ENCODE results near the gene PCGF1.

PCGF1 gene

DNA sequence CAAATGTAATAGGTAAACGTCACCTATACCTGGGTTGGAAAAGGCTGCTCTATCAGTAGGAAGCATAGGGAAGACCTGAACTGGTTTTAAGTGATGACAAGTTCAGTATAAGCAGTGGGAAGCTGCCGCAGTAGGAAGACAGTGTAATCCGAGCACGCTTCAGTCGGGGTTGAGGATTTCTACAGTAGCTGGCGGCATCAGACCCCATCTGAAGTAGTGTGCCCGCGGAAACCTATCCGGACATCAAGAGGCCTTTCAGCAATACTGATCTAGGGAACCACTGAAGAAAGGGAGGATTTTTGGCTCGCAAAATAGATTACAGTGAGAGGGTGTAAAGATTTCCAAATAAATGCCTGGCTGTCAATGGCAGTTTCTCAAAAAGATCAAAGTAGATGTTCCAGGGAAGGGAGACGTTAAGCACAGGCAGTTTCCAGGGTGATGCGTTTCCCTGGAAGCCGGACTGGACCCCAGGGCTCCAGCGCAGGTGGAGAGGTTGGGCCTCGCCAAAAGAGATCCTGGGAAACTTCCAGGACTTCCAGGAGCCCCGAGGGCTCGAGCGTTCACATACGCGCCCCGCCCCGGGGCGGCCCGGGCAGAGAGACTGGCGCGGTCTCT lies 40.9 kb upstream of the PCGF1 start:
- H3K27ac Mint-ChIP-seq: peak overlapping the region; percentile 4
- H3K4me3 Mint-ChIP-seq: peak overlapping the region; percentile 78
- H3K9me3 Mint-ChIP-seq: no peaks in the 10 kb centered on the region
- no peaks in the 10 kb centered on the region for H3K36me3 Mint-ChIP-seq (ENCODE audit: low read depth)
- H3K4me1 Mint-ChIP-seq (ENCODE audit: low read depth): peaks cover 15% of the 10 kb centered on the region
- peaks cover 46% of the 10 kb centered on the region for H3K27me3 Mint-ChIP-seq (ENCODE audit: low read depth)

DNA sequence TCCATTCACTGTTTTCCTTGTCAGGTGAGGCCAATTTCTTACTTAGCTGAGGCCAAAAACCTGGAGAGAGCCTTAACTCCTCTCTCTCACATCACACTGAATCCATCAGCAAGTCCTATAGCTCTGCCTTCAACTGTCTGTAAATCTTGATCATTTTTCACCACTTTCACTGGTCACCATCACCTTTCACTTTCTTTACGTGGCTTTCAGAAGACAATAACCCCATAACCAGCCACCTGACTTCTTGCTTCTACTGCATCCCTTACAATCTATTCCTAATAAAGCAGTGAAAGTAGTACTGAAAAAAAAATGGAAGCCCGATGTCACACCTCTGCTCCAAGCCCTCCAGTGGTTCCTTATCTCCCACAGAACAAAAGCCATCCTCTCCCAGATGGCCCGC lies 38.5 kb upstream of the PCGF1 start:
- Mint-ChIP-seq H3K27ac (no peak overlapping the region), H3K27me3 (ENCODE audit: low read depth) (peaks cover 51% of the 10 kb centered on the region), H3K36me3 (ENCODE audit: low read depth) (peaks cover 1% of the 10 kb centered on the region), H3K4me3 (no peak overlapping the region), H3K4me1 (ENCODE audit: low read depth) (peaks cover 12% of the 10 kb centered on the region), H3K9me3 (no peaks in the 10 kb centered on the region)

DNA sequence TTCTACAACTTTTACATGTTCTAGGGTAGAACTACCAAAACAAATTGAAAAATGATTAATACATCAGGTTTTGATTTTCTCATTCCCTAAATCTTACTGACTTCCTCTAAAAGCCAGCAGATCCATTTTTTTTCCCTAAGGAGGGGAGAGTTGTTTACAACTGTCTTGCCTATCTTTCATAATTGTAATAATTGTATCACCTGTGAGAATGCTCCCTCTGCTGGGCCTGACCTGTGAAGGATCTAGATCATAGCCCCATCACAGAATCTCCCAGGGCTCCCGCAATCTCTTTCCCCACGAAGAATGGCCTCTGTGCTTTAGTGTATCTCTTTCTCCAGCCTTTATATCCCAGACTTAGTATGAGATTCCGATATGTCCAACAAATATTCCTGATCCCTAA lies 37.1 kb upstream of the PCGF1 start:
- peaks cover 1% of the 10 kb centered on the region for H3K36me3 Mint-ChIP-seq (ENCODE audit: low read depth)
- H3K27ac Mint-ChIP-seq: no peak overlapping the region
- no peaks in the 10 kb centered on the region for H3K9me3 Mint-ChIP-seq
- peaks cover 12% of the 10 kb centered on the region for H3K4me1 Mint-ChIP-seq (ENCODE audit: low read depth)
- H3K27me3 Mint-ChIP-seq (ENCODE audit: low read depth): peaks cover 42% of the 10 kb centered on the region
- H3K4me3 Mint-ChIP-seq: no peak overlapping the region

DNA sequence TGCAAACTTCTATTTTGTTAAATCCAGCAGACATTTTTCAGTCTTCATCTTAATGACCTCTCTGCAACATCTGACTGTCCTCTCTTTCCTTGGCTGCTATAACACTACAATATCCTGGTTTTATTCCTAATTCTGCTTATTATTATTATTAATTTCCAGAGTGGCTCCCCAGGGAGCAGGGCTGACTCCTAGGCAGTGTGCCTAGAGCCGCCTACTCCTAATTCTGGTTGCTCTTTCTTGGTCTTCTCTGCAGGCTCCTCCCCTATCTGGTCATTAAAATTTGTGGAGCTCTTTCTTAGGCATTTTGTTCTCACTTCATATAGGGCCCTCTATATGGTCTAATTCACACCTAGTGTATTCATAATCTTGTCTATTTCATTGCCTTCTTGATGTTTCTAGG lies 35.5 kb upstream of the PCGF1 start:
- no peaks in the 10 kb centered on the region for H3K9me3 Mint-ChIP-seq
- H3K27me3 Mint-ChIP-seq (ENCODE audit: low read depth): peaks cover 38% of the 10 kb centered on the region
- peaks cover 15% of the 10 kb centered on the region for H3K4me1 Mint-ChIP-seq (ENCODE audit: low read depth)
- no peak overlapping the region for H3K27ac Mint-ChIP-seq
- peaks cover 1% of the 10 kb centered on the region for H3K36me3 Mint-ChIP-seq (ENCODE audit: low read depth)
- no peak overlapping the region for H3K4me3 Mint-ChIP-seq

DNA sequence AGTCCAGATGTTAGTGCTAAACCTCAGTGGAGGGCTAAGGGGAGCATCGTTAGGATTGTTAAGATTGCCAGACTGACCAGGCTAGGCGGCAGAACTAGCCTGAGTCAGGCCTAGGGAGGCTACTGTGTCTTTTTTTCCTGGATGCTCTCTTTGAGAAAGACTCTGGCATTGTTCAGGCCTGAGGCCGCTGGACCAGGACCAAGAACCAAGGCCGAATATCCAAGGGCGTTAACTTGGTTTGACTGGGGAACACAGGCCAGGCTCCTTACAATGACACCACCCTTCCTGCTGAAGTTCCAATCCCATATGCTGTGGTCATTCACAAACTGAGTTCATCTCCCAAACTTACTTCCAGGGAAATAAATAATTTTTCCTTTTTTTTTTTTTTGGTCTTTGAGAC lies 32.8 kb upstream of the PCGF1 start:
- Mint-ChIP-seq H3K9me3 (no peaks in the 10 kb centered on the region), H3K27me3 (ENCODE audit: low read depth) (peaks cover 18% of the 10 kb centered on the region), H3K4me1 (ENCODE audit: low read depth) (peaks cover 12% of the 10 kb centered on the region), H3K27ac (no peak overlapping the region), H3K4me3 (no peak overlapping the region), H3K36me3 (ENCODE audit: low read depth) (peaks cover 1% of the 10 kb centered on the region)

DNA sequence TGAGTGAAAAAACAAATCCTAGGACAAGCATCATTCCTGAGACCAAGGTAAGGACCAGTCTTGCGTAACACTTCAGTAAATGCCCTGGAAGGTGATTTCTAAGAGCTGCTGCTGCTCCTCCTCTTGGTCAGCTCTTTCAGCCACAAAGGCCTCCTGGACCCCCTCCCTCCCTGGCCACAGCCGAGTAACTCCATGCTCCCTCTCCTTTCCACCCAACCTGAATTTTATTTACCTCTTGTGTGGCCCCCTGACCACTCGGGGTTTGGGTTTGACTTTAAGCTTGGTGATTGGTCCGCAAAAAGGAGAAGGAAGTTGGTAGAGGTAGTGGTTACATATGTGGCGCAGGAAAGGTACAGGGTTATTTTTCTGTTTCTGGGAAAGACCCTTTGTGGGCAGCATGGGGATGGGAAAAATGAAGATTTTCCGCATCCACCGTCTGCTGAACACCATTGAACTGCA lies 31.4 kb upstream of the PCGF1 start:
- peaks cover 2% of the 10 kb centered on the region for H3K36me3 Mint-ChIP-seq (ENCODE audit: low read depth)
- H3K4me1 Mint-ChIP-seq (ENCODE audit: low read depth): peaks cover 13% of the 10 kb centered on the region
- no peak overlapping the region for H3K4me3 Mint-ChIP-seq
- H3K9me3 Mint-ChIP-seq: no peaks in the 10 kb centered on the region
- H3K27me3 Mint-ChIP-seq (ENCODE audit: low read depth): peaks cover 13% of the 10 kb centered on the region
- no peak overlapping the region for H3K27ac Mint-ChIP-seq

DNA sequence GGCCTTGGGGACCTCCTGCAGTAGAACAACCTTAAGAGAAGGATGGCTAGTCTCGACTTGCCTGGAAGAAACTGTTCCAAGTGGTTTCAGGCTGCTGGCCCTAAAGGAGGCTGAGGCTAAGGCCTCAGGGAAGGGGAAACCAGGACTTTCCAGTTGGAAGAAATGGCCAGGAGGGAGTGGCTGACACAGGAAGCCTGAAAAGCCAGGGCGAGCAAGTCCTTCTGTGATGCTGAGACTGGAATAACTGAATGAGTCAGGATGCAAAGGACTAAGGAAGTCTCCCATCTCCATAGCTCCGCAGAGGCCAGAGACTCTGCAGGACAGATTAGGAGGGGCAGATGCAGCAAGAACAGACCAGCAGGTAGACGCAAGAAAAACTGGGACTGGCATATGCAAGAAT lies 29.6 kb upstream of the PCGF1 start:
- Mint-ChIP-seq H3K36me3 (ENCODE audit: low read depth) (peaks cover 7% of the 10 kb centered on the region), H3K4me1 (ENCODE audit: low read depth) (peaks cover 16% of the 10 kb centered on the region), H3K4me3 (no peak overlapping the region), H3K27me3 (ENCODE audit: low read depth) (peaks cover 5% of the 10 kb centered on the region), H3K9me3 (no peaks in the 10 kb centered on the region), H3K27ac (no peak overlapping the region)

DNA sequence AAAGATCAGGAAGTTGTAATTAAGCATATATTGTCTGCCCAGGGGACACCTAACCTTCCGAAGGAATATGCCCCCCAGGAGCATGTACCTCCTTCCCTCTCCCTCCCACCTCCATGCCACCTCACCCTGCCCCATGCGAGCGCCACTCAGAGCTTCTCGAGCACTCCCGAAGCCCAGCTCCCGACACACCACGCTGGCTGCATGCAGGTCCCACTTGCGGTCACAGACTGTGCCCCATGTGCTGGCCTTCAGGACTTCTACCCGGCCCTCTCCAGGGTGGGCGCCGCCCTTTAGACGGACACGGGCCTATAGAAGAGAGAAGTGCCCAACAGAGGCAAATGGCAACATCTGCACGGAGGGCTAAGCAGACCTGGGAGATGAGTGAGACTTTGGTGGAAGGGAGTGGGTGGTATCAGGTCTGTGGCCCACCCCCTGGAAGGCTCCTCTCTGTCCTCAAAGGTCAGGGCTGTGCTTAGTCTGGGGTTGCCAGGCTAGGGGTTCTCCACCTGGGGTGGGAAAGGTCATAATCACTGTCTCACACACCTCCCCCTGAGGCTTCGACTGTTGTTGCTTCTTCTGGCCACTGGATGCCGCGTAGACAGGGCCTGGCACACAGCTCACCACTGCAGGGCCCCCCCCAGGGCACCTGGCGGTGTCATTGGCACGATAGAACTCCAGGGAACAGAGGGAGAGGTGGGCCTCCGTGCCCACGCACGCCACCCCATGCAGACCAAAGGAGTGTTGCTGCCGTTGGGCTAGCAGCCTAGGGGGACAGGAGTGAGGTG lies 28.9 kb upstream of the PCGF1 start:
- Mint-ChIP-seq H3K27me3 (ENCODE audit: low read depth) (peaks cover 4% of the 10 kb centered on the region), H3K4me1 (ENCODE audit: low read depth) (peaks cover 24% of the 10 kb centered on the region), H3K4me3 (no peak overlapping the region), H3K9me3 (no peaks in the 10 kb centered on the region), H3K27ac (no peak overlapping the region), H3K36me3 (ENCODE audit: low read depth) (peaks cover 10% of the 10 kb centered on the region)

DNA sequence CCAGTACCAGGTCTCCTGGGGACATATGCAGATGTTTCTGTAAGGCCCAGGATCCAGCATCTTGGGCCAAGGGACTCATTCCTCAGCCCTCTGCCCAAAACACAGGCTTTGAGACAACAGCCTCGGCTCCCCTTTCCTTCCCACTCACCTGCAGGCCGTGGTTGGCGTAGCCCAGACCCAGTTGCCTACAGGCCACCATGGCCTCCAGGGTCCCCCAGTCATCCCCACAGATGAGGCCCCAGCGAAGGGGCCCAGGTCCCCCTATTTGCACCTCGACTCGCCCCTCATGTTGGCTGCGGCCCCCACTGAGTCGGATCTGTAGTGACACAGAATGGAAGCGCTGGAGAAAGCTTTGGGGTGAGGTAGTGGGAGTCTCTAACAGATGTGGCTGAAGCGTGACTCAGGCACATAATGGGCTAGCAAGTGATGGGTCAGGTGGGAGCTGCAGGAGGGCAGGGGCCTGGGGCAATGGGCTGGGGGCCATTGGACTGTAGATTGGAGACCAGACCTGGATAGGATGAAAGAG lies 28.0 kb upstream of the PCGF1 start:
- Mint-ChIP-seq H3K4me3 (no peak overlapping the region), H3K36me3 (ENCODE audit: low read depth) (peaks cover 12% of the 10 kb centered on the region), H3K4me1 (ENCODE audit: low read depth) (peaks cover 30% of the 10 kb centered on the region), H3K9me3 (no peaks in the 10 kb centered on the region), H3K27ac (no peak overlapping the region), H3K27me3 (ENCODE audit: low read depth) (peaks cover 4% of the 10 kb centered on the region)

DNA sequence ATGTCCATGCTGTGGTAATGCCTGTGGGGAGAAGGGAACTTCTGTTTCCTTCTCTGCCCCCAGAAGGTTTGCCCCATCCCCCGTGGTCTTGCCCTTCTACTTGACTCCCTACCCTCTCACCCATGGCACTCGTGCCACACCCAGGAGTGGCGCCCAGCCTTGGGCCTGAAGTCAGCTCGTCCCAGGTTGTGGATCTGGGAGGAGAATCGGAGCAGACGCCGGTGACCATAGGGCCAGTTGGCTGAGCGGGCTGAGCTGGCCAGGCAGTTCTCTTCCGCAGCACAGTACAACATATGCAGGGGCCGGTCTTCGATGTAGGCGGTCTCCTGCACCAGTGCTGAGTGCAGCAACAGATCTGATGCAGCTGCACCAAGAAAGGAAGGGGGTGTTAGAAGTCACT lies 26.9 kb upstream of the PCGF1 start:
- H3K27me3 Mint-ChIP-seq (ENCODE audit: low read depth): peaks cover 4% of the 10 kb centered on the region
- no peak overlapping the region for H3K27ac Mint-ChIP-seq
- H3K36me3 Mint-ChIP-seq (ENCODE audit: low read depth): peaks cover 12% of the 10 kb centered on the region
- H3K4me1 Mint-ChIP-seq (ENCODE audit: low read depth): peaks cover 30% of the 10 kb centered on the region
- H3K9me3 Mint-ChIP-seq: no peaks in the 10 kb centered on the region
- H3K4me3 Mint-ChIP-seq: no peak overlapping the region

DNA sequence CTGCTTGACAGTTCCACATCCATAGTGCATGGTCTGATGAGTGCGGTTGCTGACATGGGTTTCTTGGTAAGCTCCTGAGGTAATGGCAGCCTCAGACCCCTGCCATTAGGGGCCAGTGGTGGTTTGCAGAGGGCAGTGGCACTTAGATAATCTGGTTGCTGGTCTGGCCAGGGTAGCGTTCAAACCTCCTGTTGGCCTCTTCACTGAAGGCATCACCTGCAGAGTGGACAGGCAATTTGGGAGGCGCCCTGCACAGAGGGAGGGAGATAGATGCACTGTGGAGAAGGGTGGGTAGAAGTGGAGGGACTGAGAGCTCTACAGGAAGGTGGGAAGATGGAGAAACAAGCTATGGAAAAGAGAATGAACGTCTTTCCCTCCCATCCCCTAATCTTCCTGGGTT lies 26.0 kb upstream of the PCGF1 start:
- H3K4me3 Mint-ChIP-seq: no peak overlapping the region
- peaks cover 4% of the 10 kb centered on the region for H3K27me3 Mint-ChIP-seq (ENCODE audit: low read depth)
- H3K4me1 Mint-ChIP-seq (ENCODE audit: low read depth): peaks cover 27% of the 10 kb centered on the region
- peaks cover 17% of the 10 kb centered on the region for H3K36me3 Mint-ChIP-seq (ENCODE audit: low read depth)
- no peaks in the 10 kb centered on the region for H3K9me3 Mint-ChIP-seq
- H3K27ac Mint-ChIP-seq: no peak overlapping the region

DNA sequence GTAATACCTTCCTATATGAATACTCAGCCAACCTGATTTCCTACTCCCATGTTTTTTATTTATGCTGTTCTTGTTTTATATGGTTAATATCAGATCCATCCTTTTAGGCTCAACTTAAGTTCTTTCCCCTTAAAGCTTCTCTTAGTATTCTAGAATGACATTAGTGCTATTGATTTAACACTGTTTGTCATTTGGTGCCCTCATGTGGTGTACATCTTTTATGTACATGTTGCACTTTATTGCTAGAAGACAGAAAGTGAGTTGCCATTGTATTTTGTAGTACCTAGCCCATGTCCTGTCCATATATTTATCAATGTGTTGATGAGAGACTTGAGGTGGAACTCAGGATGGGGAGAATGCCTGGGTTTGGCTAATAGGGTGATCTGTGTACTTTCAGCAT lies 24.7 kb upstream of the PCGF1 start:
- H3K4me1 Mint-ChIP-seq (ENCODE audit: low read depth): peaks cover 38% of the 10 kb centered on the region
- H3K27me3 Mint-ChIP-seq (ENCODE audit: low read depth): no peaks in the 10 kb centered on the region
- H3K27ac Mint-ChIP-seq: peak overlapping the region; percentile 96
- peaks cover 28% of the 10 kb centered on the region for H3K36me3 Mint-ChIP-seq (ENCODE audit: low read depth)
- H3K9me3 Mint-ChIP-seq: no peaks in the 10 kb centered on the region
- H3K4me3 Mint-ChIP-seq: peak overlapping the region; percentile 97

DNA sequence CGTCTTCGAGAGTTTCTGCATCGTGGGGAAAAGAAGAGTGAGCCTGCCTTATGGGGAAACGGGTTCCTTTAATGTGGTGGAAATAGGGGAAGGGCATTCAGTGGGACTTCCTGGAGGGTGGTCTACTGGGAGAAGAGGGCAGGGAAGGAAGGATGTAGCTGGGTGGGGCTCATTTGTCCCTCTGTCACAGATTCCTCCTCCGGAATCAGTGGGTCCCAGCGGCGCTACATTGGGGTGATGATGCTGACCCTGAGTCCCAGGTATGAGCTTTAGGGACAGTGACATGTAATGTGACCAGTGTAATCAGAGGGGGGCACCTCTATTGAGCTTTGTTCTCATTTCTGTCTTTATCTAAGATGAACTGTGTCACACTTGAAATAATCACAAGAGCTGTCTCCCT lies 24.2 kb upstream of the PCGF1 start:
- Mint-ChIP-seq H3K27ac (peak overlapping the region; percentile 96), H3K27me3 (ENCODE audit: low read depth) (no peaks in the 10 kb centered on the region), H3K4me1 (ENCODE audit: low read depth) (peaks cover 41% of the 10 kb centered on the region), H3K36me3 (ENCODE audit: low read depth) (peaks cover 34% of the 10 kb centered on the region), H3K4me3 (peak overlapping the region; percentile 97), H3K9me3 (no peaks in the 10 kb centered on the region)

DNA sequence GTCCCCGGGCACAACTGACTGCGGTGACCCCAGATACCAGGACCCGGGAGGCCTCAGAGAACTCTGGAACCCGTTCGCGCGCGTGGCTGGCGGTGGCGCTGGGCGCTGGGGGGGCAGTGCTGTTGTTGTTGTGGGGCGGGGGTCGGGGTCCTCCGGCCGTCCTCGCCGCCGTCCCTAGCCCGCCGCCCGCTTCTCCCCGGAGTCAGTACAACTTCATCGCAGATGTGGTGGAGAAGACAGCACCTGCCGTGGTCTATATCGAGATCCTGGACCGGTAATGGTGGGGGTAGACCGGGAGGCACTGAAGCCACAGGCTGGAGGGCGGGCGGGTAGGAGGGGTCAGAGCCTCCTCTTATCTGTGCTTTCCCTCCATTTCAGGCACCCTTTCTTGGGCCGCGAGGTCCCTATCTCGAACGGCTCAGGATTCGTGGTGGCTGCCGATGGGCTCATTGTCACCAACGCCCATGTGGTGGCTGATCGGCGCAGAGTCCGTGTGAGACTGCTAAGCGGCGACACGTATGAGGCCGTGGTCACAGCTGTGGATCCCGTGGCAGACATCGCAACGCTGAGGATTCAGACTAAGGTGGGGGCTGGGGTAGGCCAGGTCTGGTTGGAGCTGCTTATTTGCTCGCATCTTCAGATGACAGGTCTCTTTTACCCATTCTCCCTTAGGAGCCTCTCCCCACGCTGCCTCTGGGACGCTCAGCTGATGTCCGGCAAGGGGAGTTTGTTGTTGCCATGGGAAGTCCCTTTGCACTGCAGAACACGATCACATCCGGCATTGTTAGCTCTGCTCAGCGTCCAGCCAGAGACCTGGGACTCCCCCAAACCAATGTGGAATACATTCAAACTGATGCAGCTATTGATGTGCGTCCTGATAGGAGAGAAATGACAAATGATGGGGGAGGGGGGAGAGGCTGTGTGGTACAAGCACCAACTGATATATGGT lies 23.0 kb upstream of the PCGF1 start:
- Mint-ChIP-seq H3K9me3 (no peaks in the 10 kb centered on the region), H3K4me1 (ENCODE audit: low read depth) (peaks cover 48% of the 10 kb centered on the region), H3K4me3 (peak overlapping the region; percentile 97), H3K36me3 (ENCODE audit: low read depth) (peaks cover 45% of the 10 kb centered on the region), H3K27ac (peak overlapping the region; percentile 96), H3K27me3 (ENCODE audit: low read depth) (no peaks in the 10 kb centered on the region)
